GM21576 (cell line): ENCODE measurements around the gene ZNF365.
"Not testable (repeated sequence)": the region's sequence is repeated elsewhere in the genome, so short reads cannot be mapped to it uniquely, and the experiment has no call there.

Experiments
- ATAC-seq: cut with Tn5 transposase; IDR thresholded peaks from one replicate; pipeline ENCODE4 v1.9.1; 2021; ENCODE audit warnings: mild to moderate bottlenecking, moderate library complexity; ENCODE audit not compliant: unreplicated experiment

The ZNF365 gene

GRCh38 chr10:62376071-62377025, 2.2 kb downstream of the ZNF365 start:
- ATAC-seq = no peak

GRCh38 chr10:62377026-62377415, 2.9 kb downstream of the ZNF365 start:
- no peak for ATAC-seq

DNA sequence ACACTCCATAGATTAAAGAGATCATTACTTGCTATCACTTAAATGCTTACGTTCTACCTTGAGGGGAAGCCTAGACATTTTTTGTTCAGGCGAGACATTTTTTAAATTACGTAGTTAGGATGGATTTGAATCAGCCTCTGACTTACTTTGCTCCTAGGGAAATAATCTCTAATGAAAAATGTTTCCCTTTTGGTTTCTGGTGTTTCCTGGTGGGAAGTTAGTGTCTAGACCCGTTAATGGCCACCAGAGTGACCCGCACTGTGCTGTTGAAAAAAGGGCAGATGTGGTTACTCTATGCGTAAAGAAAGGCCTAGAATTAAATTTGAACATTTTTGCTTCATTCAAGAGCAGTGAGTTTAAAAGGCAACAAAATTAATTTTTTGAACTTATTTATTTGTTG, 3.8 kb downstream of the ZNF365 start:
- ATAC-seq = no peak

- ATAC-seq = not testable (repeated sequence)
These were observed 4.7 kb downstream of the ZNF365 start for GRCh38 chr10:62378877-62379276.

GRCh38 chr10:62379394-62379793, 5.2 kb downstream of the ZNF365 start:
- no peak for ATAC-seq

DNA sequence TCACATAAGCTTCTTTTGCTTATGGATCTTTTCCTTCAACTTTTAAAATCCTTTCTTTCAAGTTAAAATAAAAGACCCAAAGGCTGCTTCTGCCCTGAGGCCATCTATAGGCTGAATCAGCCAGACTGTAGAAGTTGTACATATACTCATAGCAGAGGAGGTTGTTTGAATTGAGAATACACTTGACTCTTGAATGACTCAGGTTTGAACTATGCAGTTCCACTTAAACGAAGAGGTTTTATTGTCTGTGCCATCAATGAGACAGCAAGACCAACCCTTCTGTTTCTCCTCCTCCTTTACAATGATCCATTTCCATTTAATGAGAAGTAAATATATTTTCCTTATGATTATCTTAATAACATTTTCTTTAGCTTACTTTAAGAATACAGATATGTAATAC, 5.8 kb downstream of the ZNF365 start:
- ATAC-seq = no peak

GRCh38 chr10:62381385-62382102, 7.4 kb downstream of the ZNF365 start:
- ATAC-seq = no peak

DNA sequence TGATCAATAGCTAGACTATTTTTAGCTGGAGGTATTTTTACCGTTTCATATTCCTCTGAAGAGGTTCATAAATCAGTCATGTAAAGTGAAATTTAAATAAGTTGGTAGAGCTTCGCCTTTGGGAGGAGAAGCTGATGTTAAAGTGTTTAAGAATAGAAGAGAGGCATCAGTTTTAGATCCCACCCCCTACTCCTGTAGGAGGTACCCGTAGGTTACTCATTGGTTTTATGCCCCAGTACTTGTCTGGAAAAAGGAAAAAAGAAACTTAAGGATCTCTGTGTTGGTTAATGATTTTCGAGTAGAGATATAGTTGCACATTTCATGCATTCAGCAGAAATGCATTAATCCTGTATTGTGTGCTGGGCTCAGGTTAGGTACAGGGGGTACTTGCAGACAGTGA, 8.7 kb downstream of the ZNF365 start:
- no peak for ATAC-seq

- ATAC-seq = no peak
These were observed 9.9 kb downstream of the ZNF365 start for GRCh38 chr10:62384057-62384446.

GRCh38 chr10:62384447-62385081, 10.4 kb downstream of the ZNF365 start:
- ATAC-seq = no peak

- no peak for ATAC-seq
These were observed 12.5 kb downstream of the ZNF365 start for GRCh38 chr10:62386356-62387320.

DNA sequence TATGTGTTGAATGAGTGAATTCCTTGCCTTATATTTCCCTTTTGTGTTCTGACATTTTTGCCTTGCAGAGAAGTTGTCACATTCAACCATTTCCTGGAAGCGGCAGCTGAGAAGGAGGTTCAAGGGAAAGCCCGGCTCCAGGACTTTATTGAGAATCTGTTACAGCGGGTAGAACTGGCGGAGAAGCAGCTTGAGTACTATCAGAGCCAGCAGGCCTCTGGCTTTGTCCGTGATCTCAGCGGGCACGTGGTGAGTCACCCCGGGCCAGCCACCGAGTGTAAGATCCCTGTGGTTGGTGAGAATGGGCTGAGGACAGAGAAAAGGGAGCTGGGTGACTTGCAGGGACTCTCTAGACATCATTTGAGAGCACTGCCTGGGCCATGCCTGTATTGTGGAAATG, 14.2 kb downstream of the ZNF365 start:
- no peak for ATAC-seq

DNA sequence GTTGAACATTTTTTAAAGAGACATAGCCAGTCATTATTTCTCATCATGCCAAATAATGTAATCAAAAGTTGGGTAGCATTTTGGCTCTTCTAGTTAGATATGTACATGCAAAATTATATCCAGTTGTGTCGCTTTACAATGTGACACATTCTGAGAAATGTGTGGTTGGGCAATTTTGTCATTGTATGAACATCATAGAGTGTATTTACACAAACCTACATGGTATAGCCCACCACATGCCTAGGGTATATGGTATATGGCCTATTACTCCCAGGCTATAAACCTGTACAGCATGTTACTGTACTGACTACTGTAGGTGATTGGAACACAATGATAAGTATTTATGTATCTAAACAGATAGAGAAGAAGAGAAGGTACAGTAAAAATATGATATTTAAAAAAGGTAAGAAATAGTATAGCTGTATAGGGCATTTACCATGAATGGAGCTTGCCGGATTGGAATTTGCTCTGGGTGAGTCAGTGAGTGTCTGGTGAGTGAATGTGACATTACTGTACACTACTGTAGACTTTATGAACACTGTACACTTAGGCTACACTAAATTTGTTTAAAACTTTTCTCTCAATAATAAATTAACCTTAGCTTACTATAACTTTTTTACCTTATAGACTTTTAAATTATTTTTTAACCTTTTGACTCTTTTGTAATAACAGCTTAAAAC, 16.5 kb downstream of the ZNF365 start:
- ATAC-seq = no peak

GRCh38 chr10:62393237-62393636, 19.1 kb downstream of the ZNF365 start:
- ATAC-seq = no peak

- no peak for ATAC-seq
These were observed 20.4 kb downstream of the ZNF365 start for GRCh38 chr10:62394556-62395018.

DNA sequence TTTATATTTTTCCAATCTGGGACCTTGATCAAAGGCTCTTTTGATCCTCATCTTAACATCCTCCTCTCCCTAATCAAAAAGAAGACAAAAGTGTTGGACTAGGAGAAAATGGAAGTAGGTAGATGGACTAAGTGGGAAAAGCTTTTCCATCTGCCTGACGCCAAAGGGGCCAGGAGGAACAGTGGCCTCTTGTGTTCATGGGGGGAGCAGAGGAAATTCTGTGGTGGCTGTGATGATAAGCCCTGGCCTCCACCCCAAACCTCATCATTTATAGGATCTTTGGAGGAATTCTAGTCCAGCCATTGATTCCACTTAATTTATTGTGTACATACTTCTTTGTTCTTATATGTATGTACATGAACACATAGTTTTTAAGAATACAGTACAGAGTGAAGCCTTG, 21.7 kb downstream of the ZNF365 start:
- no peak for ATAC-seq

DNA sequence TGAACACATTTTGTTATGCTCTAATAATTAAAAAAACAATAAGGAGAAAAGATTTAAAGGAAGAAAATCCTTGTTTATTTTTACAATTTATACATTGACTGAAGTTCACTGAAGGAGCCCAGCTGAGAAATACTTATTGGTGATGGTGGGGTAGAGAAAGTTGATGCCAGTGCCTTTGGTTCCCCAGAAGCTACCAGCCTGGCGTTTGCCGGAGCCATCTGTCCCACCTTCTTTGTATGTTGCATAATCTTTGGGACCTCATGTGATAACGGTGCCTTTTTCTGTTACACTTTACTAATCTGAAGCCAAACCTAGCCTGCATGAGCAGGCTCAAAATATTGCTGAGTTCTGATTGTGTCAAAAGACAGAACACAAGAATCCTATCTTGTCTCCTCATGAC, 22.7 kb downstream of the ZNF365 start:
- no peak for ATAC-seq

GRCh38 chr10:62399211-62399610, 25.0 kb downstream of the ZNF365 start:
- no peak for ATAC-seq

GRCh38 chr10:62402508-62402907, 28.3 kb downstream of the ZNF365 start:
- no peak for ATAC-seq

GRCh38 chr10:62410528-62410927, 36.4 kb downstream of the ZNF365 start:
- not testable (repeated sequence) for ATAC-seq
